GM10248 (cell line): ENCODE measurements around the gene CYFIP1.

Source experiments
- CTCF ChIA-PET: fragments of 300-600 bp; sonication (Branson Sonifier 250); formaldehyde crosslinking; extraction: SDS; loops from one replicate; lab custom pipeline; 2021; ENCODE audit warnings: antibody characterized with exemption; lab: Yijun Ruan, JAX
- POLR2A ChIA-PET: fragments of 350-650 bp; sonication (Branson Sonifier 250); formaldehyde crosslinking; extraction: SDS; loops from one replicate; lab custom pipeline; 2020; ENCODE audit warnings: antibody characterized with exemption; lab: Yijun Ruan, JAX
- DNase-seq: peaks from one replicate; pipeline ENCODE4 v3.0.0; 2012; ENCODE audit errors: extremely low spot score
- TF ChIP-seq, protein P1 (sequence below): IDR thresholded peaks from 2 replicates; pipeline ENCODE4 v1.5.1; 2012; ENCODE audit warnings: mild to moderate bottlenecking, low read depth; ENCODE audit errors: extremely low read depth, missing control alignments, control extremely low read depth

CYFIP1 gene

DNA sequence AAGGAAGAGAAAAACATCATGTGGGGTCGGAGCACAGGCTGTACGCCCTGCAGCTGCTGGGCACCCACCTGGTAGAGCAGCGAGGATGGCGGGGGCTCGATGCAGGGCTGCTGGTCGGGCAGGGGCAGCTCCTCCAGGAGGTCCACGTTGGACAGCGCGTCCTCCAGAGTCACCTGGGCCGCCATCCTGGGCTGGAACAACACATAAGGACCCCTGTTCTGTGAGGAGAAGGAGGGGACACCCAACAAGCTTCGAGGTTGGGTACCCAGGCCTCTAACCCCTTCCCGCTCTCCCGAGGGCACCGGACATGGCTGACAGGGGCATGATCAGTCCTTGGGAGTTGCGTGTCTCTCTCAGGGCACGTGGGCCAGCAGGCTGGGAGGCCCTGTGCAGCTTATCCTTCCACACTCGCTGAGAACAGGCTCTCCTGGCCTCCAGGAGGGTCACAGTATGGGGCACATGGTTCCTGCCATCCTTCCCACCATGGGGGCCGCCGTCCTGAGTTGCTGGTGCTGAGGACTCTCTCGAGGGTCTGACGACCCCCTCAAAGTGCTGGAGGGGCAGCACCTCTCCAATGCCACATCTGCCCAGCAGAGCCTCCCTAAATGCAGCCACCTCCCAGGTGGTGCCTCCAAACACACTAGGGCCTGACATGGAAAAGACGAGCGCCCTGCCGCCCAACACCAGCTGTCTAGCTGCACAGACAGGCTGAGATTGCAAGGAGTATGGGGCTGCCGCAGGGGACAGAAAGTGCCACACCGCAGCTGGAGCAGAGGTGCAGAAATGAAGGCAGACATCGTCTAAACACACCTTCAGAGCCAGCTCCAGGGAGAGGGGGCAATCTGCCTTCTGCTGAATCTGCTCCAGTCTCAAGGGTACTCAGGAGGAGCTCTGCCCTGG lies 32.8 kb downstream of the CYFIP1 start:
- ChIA-PET CTCF (interaction anchor here (0.9 kb wide), 1 partner anchor 89 kb away, joined by 3 read pairs; no protein-coding TSS in a partner anchor), POLR2A (no interaction called here)
- TF ChIP-seq, protein P1, sequence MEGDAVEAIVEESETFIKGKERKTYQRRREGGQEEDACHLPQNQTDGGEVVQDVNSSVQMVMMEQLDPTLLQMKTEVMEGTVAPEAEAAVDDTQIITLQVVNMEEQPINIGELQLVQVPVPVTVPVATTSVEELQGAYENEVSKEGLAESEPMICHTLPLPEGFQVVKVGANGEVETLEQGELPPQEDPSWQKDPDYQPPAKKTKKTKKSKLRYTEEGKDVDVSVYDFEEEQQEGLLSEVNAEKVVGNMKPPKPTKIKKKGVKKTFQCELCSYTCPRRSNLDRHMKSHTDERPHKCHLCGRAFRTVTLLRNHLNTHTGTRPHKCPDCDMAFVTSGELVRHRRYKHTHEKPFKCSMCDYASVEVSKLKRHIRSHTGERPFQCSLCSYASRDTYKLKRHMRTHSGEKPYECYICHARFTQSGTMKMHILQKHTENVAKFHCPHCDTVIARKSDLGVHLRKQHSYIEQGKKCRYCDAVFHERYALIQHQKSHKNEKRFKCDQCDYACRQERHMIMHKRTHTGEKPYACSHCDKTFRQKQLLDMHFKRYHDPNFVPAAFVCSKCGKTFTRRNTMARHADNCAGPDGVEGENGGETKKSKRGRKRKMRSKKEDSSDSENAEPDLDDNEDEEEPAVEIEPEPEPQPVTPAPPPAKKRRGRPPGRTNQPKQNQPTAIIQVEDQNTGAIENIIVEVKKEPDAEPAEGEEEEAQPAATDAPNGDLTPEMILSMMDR: no peak
- DNase-seq: no peak

DNA sequence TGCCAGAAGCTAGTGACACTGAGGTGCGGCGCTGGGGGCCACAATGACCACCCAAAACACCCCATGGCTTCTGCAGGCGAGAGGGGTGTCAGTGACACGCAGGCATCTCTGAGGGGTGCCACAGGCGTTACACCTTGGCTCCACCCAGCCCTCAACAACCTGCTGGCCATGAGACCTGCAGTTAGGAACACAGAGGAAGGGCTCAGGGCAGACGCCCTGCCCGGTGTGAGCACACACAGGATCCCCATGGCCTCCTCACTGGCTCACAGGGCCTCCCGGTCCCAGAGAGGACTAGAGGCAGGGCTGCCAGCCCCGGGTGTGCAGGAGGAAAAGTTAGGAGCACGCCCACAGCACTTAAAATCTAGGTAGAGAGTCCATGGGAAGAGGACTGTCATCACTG lies 35.1 kb downstream of the CYFIP1 start:
- TF ChIP-seq, protein P1: no peak
- POLR2A ChIA-PET: interaction anchor here (0.6 kb wide), 1 partner anchor 137 kb away, joined by 3 read pairs; no protein-coding TSS in a partner anchor
- DNase-seq: no peak
- CTCF ChIA-PET: no interaction called here

DNA sequence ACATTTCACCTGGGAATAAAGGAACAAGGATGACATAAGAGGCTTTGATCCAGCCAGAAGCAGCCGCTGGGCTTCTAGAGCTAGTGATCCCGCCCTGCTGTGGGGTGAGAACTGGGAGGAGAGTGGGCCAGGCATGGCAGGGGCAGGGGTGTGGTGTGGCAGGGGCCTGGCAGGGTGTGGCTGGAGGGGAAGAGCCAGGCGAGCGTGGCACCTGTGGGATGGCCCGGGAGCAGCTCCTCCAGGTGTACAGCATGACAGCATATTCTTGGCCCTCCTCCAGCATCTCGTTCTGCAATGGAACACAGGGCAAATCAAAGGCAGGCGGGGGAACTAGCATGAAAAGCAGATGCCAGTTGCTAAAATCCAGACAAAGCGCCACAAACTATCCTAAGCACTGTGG lies 35.5 kb downstream of the CYFIP1 start:
- DNase-seq: no peak
- ChIA-PET POLR2A (no interaction called here), CTCF (no interaction called here)
- TF ChIP-seq, protein P1: no peak

DNA sequence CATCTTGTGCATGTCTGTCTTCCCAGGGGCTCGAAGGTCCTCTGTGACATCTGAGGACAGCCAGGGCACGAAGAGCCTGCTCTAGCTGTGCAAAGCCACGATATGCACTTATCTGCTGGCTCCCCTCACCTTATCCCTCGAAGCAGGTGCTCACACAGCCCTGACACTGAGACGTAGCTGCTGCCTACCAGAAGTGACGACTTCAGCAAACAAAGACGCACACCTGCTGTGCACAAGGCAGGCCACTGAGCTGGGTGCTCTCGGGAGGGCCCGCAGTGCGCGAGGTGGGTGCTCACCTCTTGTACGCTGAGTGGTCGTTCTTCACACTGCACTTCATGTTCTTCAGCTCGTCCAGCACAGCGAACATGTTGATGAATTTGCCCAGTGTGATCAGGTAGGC lies 37.3 kb downstream of the CYFIP1 start:
- ChIA-PET CTCF (no interaction called here), POLR2A (no interaction called here)
- TF ChIP-seq, protein P1: no peak
- DNase-seq: no peak

DNA sequence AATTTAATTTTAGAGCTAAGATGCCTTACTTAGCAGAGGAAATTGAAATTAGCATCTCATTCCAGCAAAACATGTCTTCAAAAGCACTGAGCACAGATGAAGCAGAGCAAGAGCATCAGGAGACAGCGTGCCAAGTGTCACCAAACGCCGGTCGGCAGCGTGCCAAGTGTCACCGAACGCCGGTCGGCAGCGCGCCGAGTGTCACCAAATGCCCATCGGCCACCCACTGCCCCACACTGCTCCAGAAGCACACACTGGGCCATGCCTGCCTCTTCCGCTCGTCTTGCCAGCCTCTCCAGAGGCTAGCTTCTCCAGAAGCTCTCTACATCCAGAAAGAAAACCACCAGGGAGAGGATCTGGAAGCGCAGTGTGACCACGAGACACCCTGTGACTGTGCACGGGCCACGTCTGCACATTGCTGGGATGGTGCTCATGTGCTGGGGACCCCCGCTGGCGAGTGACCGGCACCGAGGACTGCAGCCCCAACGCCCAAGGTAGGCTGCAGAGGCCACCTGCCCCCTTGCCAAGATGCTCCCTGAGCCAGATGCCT lies 37.8 kb downstream of the CYFIP1 start:
- DNase-seq: no peak
- POLR2A ChIA-PET: no interaction called here
- CTCF ChIA-PET: interaction anchor here (0.9 kb wide), 1 partner anchor 12 kb away, joined by 3 read pairs; no protein-coding TSS in a partner anchor
- TF ChIP-seq, protein P1: no peak

DNA sequence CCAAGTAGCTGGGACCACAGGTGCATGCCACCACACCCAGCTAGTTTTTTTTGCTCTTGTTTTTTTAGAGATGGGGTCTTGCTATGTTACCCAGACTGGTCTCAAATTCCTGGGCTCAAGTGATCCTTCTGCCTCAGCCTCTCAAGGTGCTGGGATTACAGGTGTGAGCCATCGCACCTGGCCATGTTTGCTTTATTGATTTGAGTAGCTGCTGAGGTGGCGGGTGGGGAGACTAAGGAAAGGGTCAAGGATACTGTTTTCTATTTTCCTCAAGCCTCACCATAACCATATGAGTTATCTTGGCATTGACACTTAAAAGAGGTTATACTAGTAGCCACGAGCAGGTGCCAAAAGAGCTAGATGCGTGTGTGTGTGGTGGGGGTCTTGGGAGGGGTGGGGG lies 39.0 kb downstream of the CYFIP1 start:
- POLR2A ChIA-PET: no interaction called here
- TF ChIP-seq, protein P1: no peak

More for the DNA sequence above, 39.0 kb downstream of the CYFIP1 start:
- DNase-seq: no peak
- CTCF ChIA-PET: no interaction called here
